ENCODE measurements around the gene DLX3. TPM values are rescaled to one million over a fixed set of nuclear protein-coding genes. Genes with fewer than 3 reads are reported as not detected.

DLX3 gene
- total RNA-seq, 2 experiments from 2014 or later, result not detected

- Histone ChIP-seq H3K4me1 (ENCODE audit: insufficient read depth, low read length, poor library complexity, severe bottlenecking) (peaks cover 18% of the 10 kb centered on the region), H3K36me3 (ENCODE audit: insufficient read depth, low read length) (no peaks in the 10 kb centered on the region), H3K4me2 (ENCODE audit: low read length) (no peak overlapping the region), H3K79me2 (ENCODE audit: insufficient read depth, low read depth, low read length) (no peaks in the 10 kb centered on the region), H3K9me2 (ENCODE audit: insufficient read depth, low read length) (no peaks in the 10 kb centered on the region), H3K9me3 (ENCODE audit: low read length) (no peaks in the 10 kb centered on the region), H4K20me1 (ENCODE audit: insufficient read depth, low read length) (no peaks in the 10 kb centered on the region), H3K4me3 (ENCODE audit: low read depth, low read length, poor library complexity, severe bottlenecking) (no peak overlapping the region), H3K27ac (ENCODE audit: low read depth, low read length, poor library complexity, severe bottlenecking) (no peak overlapping the region), H2AFZ (ENCODE audit: low read length) (no peak overlapping the region)
- TF ChIP-seq EZH2phosphoT487 (IDR thresholded peaks at IDR 0.05; ENCODE audit: borderline replicate concordance, low read depth, low read length) (no peak), CTCF (conservative IDR thresholded peaks at IDR 0.05; ENCODE audit: low read length) (no peak)
- ChIA-PET POLR2A (no interaction called here), CTCF (ENCODE audit: unreplicated experiment) (no interaction called here)
- DNase-seq (ENCODE audit: low spot score), result no peak
- intact Hi-C loops (cut with micrococcal nuclease; ENCODE audit: unreplicated experiment), result no loop called here
- no TSS peak for BruUV-seq (replicated peaks)
These were observed 8.9 kb upstream of the DLX3 start for GRCh38 chr17:50003911-50004310.

GRCh38 chr17:49998836-49999511 is 4.0 kb upstream of the DLX3 start:
- Histone ChIP-seq H3K27ac (ENCODE audit: low read depth, low read length, poor library complexity, severe bottlenecking) (no peak overlapping the region), H3K9me3 (ENCODE audit: low read length) (no peaks in the 10 kb centered on the region), H4K20me1 (ENCODE audit: insufficient read depth, low read length) (no peaks in the 10 kb centered on the region), H3K4me2 (ENCODE audit: low read length) (no peak overlapping the region), H2AFZ (ENCODE audit: low read length) (peak overlapping the region; percentile 98), H3K4me3 (ENCODE audit: low read depth, low read length, poor library complexity, severe bottlenecking) (no peak overlapping the region), H3K36me3 (ENCODE audit: insufficient read depth, low read length) (no peaks in the 10 kb centered on the region), H3K79me2 (ENCODE audit: insufficient read depth, low read depth, low read length) (no peaks in the 10 kb centered on the region), H3K9me2 (ENCODE audit: insufficient read depth, low read length) (no peaks in the 10 kb centered on the region), H3K4me1 (ENCODE audit: insufficient read depth, low read length, poor library complexity, severe bottlenecking) (peaks cover 5% of the 10 kb centered on the region)
- ChIA-PET CTCF (ENCODE audit: unreplicated experiment) (no interaction called here), POLR2A (interaction anchor here (0.6 kb wide), 1 partner anchor 233 kb away, joined by 4 read pairs; no protein-coding TSS in a partner anchor)
- TF ChIP-seq CTCF (conservative IDR thresholded peaks at IDR 0.05; ENCODE audit: low read length), result no peak
- no peak for TF ChIP-seq EZH2phosphoT487 (IDR thresholded peaks at IDR 0.05; ENCODE audit: borderline replicate concordance, low read depth, low read length)
- no TSS peak for BruUV-seq (replicated peaks)
- intact Hi-C loops (cut with micrococcal nuclease; ENCODE audit: unreplicated experiment), result loop anchor here (1.0 to 5.0 kb wide), 4 partner anchors 119 to 432 kb away; partner anchors contain the start of gene SLC35B1
- DNase-seq (ENCODE audit: low spot score), result no peak
